GM21360 (cell line): Measurements from ENCODE around the gene SLC24A4.

ENCODE experiments used
- ATAC-seq: cut with Tn5 transposase; IDR thresholded peaks from one replicate; pipeline ENCODE4 v1.9.1; 2021; ENCODE audit warnings: mild to moderate bottlenecking, moderate library complexity; ENCODE audit not compliant: unreplicated experiment

The SLC24A4 gene

GRCh38 chr14:92433407-92433806, 110.4 kb downstream of the SLC24A4 start:
- ATAC-seq, result no peak

GRCh38 chr14:92435154-92435553, 112.2 kb downstream of the SLC24A4 start:
- ATAC-seq, result no peak

- no peak for ATAC-seq
Observed at GRCh38 chr14:92436115-92436776, 113.3 kb downstream of the SLC24A4 start.

- no peak for ATAC-seq
Observed at GRCh38 chr14:92437309-92437708, 114.3 kb downstream of the SLC24A4 start.

- no peak for ATAC-seq
Observed at GRCh38 chr14:92437729-92438285, 114.8 kb downstream of the SLC24A4 start.

- no peak for ATAC-seq
Observed at GRCh38 chr14:92439537-92440344, 116.8 kb downstream of the SLC24A4 start.

GRCh38 chr14:92440345-92441003, 117.5 kb downstream of the SLC24A4 start:
- ATAC-seq, result no peak

GRCh38 chr14:92441751-92442504, 119.0 kb downstream of the SLC24A4 start:
- ATAC-seq, result no peak

- no peak for ATAC-seq
Observed at GRCh38 chr14:92443167-92443566, 120.2 kb downstream of the SLC24A4 start.

GRCh38 chr14:92443741-92444140, 120.8 kb downstream of the SLC24A4 start:
- ATAC-seq, result no peak

- no peak for ATAC-seq
Observed at GRCh38 chr14:92446771-92447170, 123.8 kb downstream of the SLC24A4 start.

GRCh38 chr14:92447416-92448197, 124.6 kb downstream of the SLC24A4 start:
- ATAC-seq, result no peak

- no peak for ATAC-seq
Observed at GRCh38 chr14:92448786-92449185, 125.8 kb downstream of the SLC24A4 start.

- ATAC-seq, result no peak
Observed at GRCh38 chr14:92449404-92450181, 126.6 kb downstream of the SLC24A4 start.

GRCh38 chr14:92450351-92451070, 127.5 kb downstream of the SLC24A4 start:
- no peak for ATAC-seq

GRCh38 chr14:92451245-92451644, 128.3 kb downstream of the SLC24A4 start:
- no peak for ATAC-seq

GRCh38 chr14:92451755-92452154, 128.8 kb downstream of the SLC24A4 start:
- ATAC-seq, result no peak

GRCh38 chr14:92452471-92452870, 129.5 kb downstream of the SLC24A4 start:
- no peak for ATAC-seq

- ATAC-seq, result no peak
Observed at GRCh38 chr14:92453691-92454090, 130.7 kb downstream of the SLC24A4 start.
